GM23338 (cell line): Measurements from ENCODE around the gene TPGS2. TPM values are rescaled to one million over a fixed set of nuclear protein-coding genes. Genes with fewer than 3 reads are reported as not detected.

Experiments
- ATAC-seq: fragments of 200-7000 bp; cut with Tn5 transposase; 3 replicates; pipeline ENCODE4 v1.9.1; 2020
- DNase-seq: peaks from one replicate; pipeline ENCODE4 v3.0.0-alpha.2; 2015; ENCODE audit warnings: low spot score
- H2AFZ ChIP-seq: fragments of 200-600 bp; sonication (generic); 2 replicates; pipeline ENCODE4 v1.8.0; 2016; ENCODE audit warnings: antibody characterized with exemption, mild to moderate bottlenecking, moderate library complexity
- H3F3A ChIP-seq: fragments of 200-600 bp; sonication (generic); replicated peaks from 2 replicates; pipeline ENCODE4 v1.8.0; 2017; ENCODE audit warnings: antibody characterized with exemption, mixed run types, low read depth
- H3K27ac ChIP-seq: fragments of 200-600 bp; sonication (generic); 2 replicates; pipeline ENCODE4 v1.6.1; 2016; ENCODE audit warnings: low read depth
- H3K27me3 ChIP-seq: fragments of 200-600 bp; sonication (generic); 2 replicates; pipeline ENCODE4 v1.8.0; 2016; ENCODE audit warnings: mild to moderate bottlenecking, mixed run types, moderate library complexity; ENCODE audit not compliant: insufficient read depth
- H3K36me3 ChIP-seq: fragments of 200-600 bp; sonication (generic); 2 replicates; pipeline ENCODE4 v1.8.0; 2016; ENCODE audit warnings: mild to moderate bottlenecking; ENCODE audit not compliant: insufficient read depth
- H3K4me1 ChIP-seq: fragments of 200-600 bp; sonication (generic); 2 replicates; pipeline ENCODE4 v1.8.0; 2016; ENCODE audit warnings: mild to moderate bottlenecking, moderate library complexity; ENCODE audit not compliant: insufficient read depth
- H3K4me2 ChIP-seq: fragments of 200-600 bp; sonication (generic); 2 replicates; pipeline ENCODE4 v1.7.1; 2017; ENCODE audit warnings: mixed run types
- H3K4me3 ChIP-seq: fragments of 200-600 bp; sonication (generic); 2 replicates; pipeline ENCODE4 v1.6.1; 2016; ENCODE audit warnings: mixed run types
- H3K79me2 ChIP-seq: fragments of 200-600 bp; sonication (generic); replicated peaks from 2 replicates; pipeline ENCODE4 v1.8.0; 2017; ENCODE audit warnings: mild to moderate bottlenecking; ENCODE audit not compliant: insufficient read depth
- H3K9me2 ChIP-seq: fragments of 200-600 bp; sonication (generic); 2 replicates; pipeline ENCODE4 v1.8.0; 2017; ENCODE audit not compliant: insufficient read depth
- H4K20me1 ChIP-seq: fragments of 200-600 bp; sonication (generic); replicated peaks from 2 replicates; pipeline ENCODE4 v1.8.0; 2017; ENCODE audit warnings: mild to moderate bottlenecking; ENCODE audit not compliant: insufficient read depth
- H3K27ac Mint-ChIP-seq: 2 replicates; pipeline ENCODE4 v1.8.0; 2020; ENCODE audit warnings: inconsistent platforms, mild to moderate bottlenecking, moderate library complexity, mixed read lengths
- H3K27me3 Mint-ChIP-seq: 3 replicates; pipeline ENCODE4 v1.8.0; 2022; ENCODE audit warnings: low read depth, mild to moderate bottlenecking, moderate library complexity, mixed read lengths, inconsistent platforms; ENCODE audit not compliant: insufficient read depth, poor library complexity
- H3K36me3 Mint-ChIP-seq: 3 replicates; pipeline ENCODE4 v1.8.0; 2021; ENCODE audit warnings: low read depth, mild to moderate bottlenecking, inconsistent platforms, moderate library complexity, mixed read lengths
- H3K4me1 Mint-ChIP-seq: 3 replicates; pipeline ENCODE4 v1.8.0; 2020; ENCODE audit warnings: mild to moderate bottlenecking, inconsistent platforms, mixed read lengths
- H3K4me3 Mint-ChIP-seq: 3 replicates; pipeline ENCODE4 v1.8.0; 2021; ENCODE audit warnings: moderate library complexity, mild to moderate bottlenecking, inconsistent platforms, mixed read lengths
- H3K9me3 Mint-ChIP-seq: 3 replicates; pipeline ENCODE4 v1.8.0; 2020; ENCODE audit warnings: moderate library complexity, mild to moderate bottlenecking, inconsistent platforms, mixed read lengths
- CREB1 ChIP-seq: fragments of 250-450 bp; sonication (Bioruptor Pico); IDR thresholded peaks from 2 replicates; pipeline ENCODE4 v1.5.0; 2020; ENCODE audit warnings: low read depth, mild to moderate bottlenecking, moderate library complexity
- EZH2 ChIP-seq: fragments of 200-600 bp; sonication (generic); IDR thresholded peaks from one replicate; pipeline ENCODE4 v1.8.0; 2017; ENCODE audit warnings: antibody characterized with exemption, mild to moderate bottlenecking, low read depth; ENCODE audit not compliant: unreplicated experiment
- JUNB ChIP-seq: IDR thresholded peaks from one replicate; pipeline ENCODE4 v1.6.1; 2016; ENCODE audit warnings: antibody characterized with exemption; ENCODE audit not compliant: unreplicated experiment
- NANOG ChIP-seq: IDR thresholded peaks from 2 replicates; pipeline ENCODE4 v1.6.1; 2016; ENCODE audit warnings: antibody characterized with exemption, borderline replicate concordance
- STAT1 ChIP-seq: IDR thresholded peaks from one replicate; pipeline ENCODE4 v1.6.1; 2016; ENCODE audit warnings: antibody characterized with exemption; ENCODE audit not compliant: unreplicated experiment
- ZNF114 ChIP-seq: fragments of 250-450 bp; sonication (Bioruptor Pico); IDR thresholded peaks from 2 replicates; pipeline ENCODE4 v1.5.0; 2020; ENCODE audit warnings: mild to moderate bottlenecking, moderate library complexity
- ZNF331 ChIP-seq: fragments of 250-450 bp; sonication (Bioruptor Pico); IDR thresholded peaks from 2 replicates; pipeline ENCODE4 v1.5.0; 2020; ENCODE audit warnings: low read depth, mild to moderate bottlenecking, moderate library complexity
- polyA plus RNA-seq: library from polyadenylated mRNA; unstranded; fragments of >200 nt; fragmentation: Nextera tagmentation; extraction: Ambion mirVana; gene quantifications from 2 replicates; pipeline ENCODE4 v1.2.1, GENCODE V29; 2016
- total RNA-seq: library from RNA; depleted of rRNA; stranded (reverse); fragments of >200 nt; shearing (Covaris generic); gene quantifications from 2 replicates; pipeline ENCODE4 v1.2.3, GENCODE V29; 2014
- TF ChIP-seq, protein P1 (sequence below), 2 experiments: fragments of 200-600 bp in 1 of 2; sonication (generic) in 1 of 2; conservative IDR thresholded peaks; 2 replicates each; pipeline versions ENCODE4 v1.5.1 to v1.6.1; 2016 to 2017; ENCODE audit warnings: antibody characterized with exemption in 2 of 2, low read depth in 2 of 2, mild to moderate bottlenecking in 2 of 2, moderate library complexity in 1 of 2
- TF ChIP-seq, protein P2 (sequence below): IDR thresholded peaks from one replicate; pipeline ENCODE4 v1.6.1; 2018; ENCODE audit warnings: antibody characterized with exemption; ENCODE audit not compliant: unreplicated experiment

Gene TPGS2
- total and polyA plus RNA-seq, 2 experiments from 2014 or later: 136 to 167 TPM

DNA sequence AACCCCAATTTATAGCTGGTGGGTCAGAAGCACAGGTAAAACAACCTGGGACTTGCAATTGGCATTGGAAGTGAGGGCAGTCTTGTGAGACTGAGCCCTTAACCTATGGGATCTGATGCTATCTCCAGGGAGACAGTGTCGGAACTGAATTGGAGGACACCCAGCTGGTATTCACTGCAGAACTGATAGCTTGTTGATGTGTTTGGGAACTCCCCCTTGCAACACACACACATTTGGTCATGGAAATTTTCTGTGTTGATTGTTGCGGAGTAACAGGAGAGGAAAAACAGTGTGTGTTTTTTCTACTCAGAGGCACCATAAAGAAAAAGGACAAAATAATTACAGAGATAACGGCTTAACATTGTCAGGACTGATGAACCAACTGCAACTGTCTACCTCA, 16.1 kb downstream of the TPGS2 start (continued):
- TF ChIP-seq STAT1: no peak
- TF ChIP-seq, protein P1, sequence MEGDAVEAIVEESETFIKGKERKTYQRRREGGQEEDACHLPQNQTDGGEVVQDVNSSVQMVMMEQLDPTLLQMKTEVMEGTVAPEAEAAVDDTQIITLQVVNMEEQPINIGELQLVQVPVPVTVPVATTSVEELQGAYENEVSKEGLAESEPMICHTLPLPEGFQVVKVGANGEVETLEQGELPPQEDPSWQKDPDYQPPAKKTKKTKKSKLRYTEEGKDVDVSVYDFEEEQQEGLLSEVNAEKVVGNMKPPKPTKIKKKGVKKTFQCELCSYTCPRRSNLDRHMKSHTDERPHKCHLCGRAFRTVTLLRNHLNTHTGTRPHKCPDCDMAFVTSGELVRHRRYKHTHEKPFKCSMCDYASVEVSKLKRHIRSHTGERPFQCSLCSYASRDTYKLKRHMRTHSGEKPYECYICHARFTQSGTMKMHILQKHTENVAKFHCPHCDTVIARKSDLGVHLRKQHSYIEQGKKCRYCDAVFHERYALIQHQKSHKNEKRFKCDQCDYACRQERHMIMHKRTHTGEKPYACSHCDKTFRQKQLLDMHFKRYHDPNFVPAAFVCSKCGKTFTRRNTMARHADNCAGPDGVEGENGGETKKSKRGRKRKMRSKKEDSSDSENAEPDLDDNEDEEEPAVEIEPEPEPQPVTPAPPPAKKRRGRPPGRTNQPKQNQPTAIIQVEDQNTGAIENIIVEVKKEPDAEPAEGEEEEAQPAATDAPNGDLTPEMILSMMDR (conservative IDR thresholded peaks at IDR 0.05; ENCODE audit: low read depth in 2 of 2): no peak
- no peak for TF ChIP-seq CREB1 (CRISPR knock-in tag)
- TF ChIP-seq JUNB: no peak

DNA sequence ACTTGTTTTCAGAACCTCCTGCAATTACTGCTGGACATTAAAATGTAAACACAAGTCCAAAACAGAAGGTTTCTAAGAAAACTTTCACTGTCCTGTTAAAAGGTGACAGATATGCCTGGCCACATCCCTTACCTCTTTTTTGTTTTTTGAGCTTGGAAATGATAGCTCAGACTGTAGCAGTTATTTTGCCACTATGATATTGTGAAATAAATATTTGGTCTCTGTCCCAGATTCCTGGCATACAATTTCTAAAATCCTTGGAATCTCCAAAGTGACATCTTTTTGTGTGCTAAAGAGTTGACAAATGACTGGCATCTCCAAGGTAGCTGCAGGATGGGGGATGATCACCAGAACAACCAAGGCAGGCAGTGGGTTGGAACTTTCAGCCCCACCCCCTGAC, 16.8 kb downstream of the TPGS2 start:
- peaks cover 36% of the 10 kb centered on the region for H3K36me3 Mint-ChIP-seq
- no peak overlapping the region for H3K27ac ChIP-seq
- no peaks in the 10 kb centered on the region for H3F3A ChIP-seq
- no peak for DNase-seq
- peaks cover 20% of the 10 kb centered on the region for H4K20me1 ChIP-seq
- TF ChIP-seq CREB1 (CRISPR knock-in tag): no peak
- no peak for TF ChIP-seq JUNB
- TF ChIP-seq, protein P1 (conservative IDR thresholded peaks at IDR 0.05; ENCODE audit: low read depth in 2 of 2): no peak
- no peak for TF ChIP-seq EZH2
- TF ChIP-seq, protein P2, sequence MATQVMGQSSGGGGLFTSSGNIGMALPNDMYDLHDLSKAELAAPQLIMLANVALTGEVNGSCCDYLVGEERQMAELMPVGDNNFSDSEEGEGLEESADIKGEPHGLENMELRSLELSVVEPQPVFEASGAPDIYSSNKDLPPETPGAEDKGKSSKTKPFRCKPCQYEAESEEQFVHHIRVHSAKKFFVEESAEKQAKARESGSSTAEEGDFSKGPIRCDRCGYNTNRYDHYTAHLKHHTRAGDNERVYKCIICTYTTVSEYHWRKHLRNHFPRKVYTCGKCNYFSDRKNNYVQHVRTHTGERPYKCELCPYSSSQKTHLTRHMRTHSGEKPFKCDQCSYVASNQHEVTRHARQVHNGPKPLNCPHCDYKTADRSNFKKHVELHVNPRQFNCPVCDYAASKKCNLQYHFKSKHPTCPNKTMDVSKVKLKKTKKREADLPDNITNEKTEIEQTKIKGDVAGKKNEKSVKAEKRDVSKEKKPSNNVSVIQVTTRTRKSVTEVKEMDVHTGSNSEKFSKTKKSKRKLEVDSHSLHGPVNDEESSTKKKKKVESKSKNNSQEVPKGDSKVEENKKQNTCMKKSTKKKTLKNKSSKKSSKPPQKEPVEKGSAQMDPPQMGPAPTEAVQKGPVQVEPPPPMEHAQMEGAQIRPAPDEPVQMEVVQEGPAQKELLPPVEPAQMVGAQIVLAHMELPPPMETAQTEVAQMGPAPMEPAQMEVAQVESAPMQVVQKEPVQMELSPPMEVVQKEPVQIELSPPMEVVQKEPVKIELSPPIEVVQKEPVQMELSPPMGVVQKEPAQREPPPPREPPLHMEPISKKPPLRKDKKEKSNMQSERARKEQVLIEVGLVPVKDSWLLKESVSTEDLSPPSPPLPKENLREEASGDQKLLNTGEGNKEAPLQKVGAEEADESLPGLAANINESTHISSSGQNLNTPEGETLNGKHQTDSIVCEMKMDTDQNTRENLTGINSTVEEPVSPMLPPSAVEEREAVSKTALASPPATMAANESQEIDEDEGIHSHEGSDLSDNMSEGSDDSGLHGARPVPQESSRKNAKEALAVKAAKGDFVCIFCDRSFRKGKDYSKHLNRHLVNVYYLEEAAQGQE: no peak
- TF ChIP-seq NANOG: no peak
- no peak for TF ChIP-seq STAT1
- TF ChIP-seq ZNF114 (CRISPR knock-in tag): no peak
- TF ChIP-seq ZNF331 (CRISPR knock-in tag): no peak
- ATAC-seq: no peak
- peaks cover 1% of the 10 kb centered on the region for H3K27me3 Mint-ChIP-seq
- H3K27me3 ChIP-seq: no peaks in the 10 kb centered on the region
- H3K9me3 Mint-ChIP-seq: no peaks in the 10 kb centered on the region
- H3K9me2 ChIP-seq: no peaks in the 10 kb centered on the region
- H3K4me1 Mint-ChIP-seq: no peaks in the 10 kb centered on the region; the same call in 2 of the 3 replicates
- no peak overlapping the region for H3K4me2 ChIP-seq
- no peaks in the 10 kb centered on the region for H3K4me1 ChIP-seq
- no peak overlapping the region for H3K4me3 ChIP-seq
- H3K4me3 Mint-ChIP-seq: no peak overlapping the region
- no peak overlapping the region for H2AFZ ChIP-seq
- H3K27ac Mint-ChIP-seq: no peak overlapping the region
- H3K79me2 ChIP-seq: no peaks in the 10 kb centered on the region
- H3K36me3 ChIP-seq: peaks cover 12% of the 10 kb centered on the region; the same call in 1 of the 2 replicates
